Measurements from ENCODE around the gene SEMA3D. TPM values are rescaled to one million over a fixed set of nuclear protein-coding genes. Genes with fewer than 3 reads are reported as not detected.

SEMA3D gene
- total RNA-seq, 1 donor from 2014 or later: 1.9 TPM

DNA sequence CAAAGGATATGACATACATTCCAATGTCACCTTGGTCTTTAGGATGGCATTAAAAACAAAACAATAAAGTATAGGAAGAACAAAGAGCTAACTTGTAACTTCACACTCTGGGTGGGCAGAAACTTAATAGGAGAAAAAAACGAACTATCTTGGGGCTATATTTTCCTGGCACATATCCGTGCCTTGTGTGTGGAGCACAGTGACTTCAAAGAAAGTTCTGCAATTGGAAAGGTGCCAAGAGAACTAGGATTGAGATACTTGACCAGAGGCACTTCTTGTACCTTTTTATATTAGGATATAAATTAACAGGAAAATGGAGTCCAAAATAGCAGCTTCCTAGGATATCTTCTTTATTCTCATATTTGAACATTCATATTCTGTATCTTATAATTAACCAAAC lies 148.4 kb downstream of the SEMA3D start:
- no peak for DNase-seq (ENCODE audit: low spot score)

DNA sequence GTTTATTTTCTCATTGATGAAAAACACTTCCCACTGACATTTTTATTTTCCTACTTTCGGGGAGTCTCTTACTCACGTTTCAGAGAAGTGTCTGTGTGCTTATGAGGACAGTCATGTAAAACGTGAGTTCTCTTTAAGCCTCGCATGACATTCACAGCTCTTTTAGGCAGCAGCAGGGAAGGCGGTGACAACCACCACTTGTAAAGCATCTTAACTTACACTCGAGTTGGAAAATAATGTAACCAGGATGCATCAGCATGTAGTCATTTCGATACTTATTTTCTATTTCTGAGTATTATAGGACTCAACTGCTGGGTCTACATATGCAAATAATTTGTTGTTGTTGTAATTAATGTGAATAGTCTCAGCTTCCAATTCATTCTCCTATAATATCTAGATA lies 153.6 kb downstream of the SEMA3D start:
- no peak for DNase-seq (ENCODE audit: low spot score)

DNA sequence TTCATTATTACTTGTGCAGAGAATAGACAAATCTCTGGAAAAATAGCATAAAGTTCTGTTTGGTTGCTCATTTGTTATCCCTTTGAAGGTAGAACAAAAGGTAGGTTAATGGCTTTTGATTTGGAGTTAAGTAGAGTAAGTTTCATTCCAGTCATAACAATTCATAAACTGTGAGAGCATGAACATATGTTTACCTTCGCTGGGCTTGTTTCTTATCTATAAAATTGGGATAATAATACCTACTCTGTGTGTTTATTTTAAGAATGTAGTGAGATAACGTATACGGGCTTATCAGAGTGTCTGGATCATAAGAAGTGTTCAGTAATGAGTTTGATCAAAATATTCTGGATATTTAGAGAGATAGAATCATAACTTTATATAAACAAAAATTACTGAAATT lies 155.4 kb downstream of the SEMA3D start:
- no peak for DNase-seq (ENCODE audit: low spot score)

DNA sequence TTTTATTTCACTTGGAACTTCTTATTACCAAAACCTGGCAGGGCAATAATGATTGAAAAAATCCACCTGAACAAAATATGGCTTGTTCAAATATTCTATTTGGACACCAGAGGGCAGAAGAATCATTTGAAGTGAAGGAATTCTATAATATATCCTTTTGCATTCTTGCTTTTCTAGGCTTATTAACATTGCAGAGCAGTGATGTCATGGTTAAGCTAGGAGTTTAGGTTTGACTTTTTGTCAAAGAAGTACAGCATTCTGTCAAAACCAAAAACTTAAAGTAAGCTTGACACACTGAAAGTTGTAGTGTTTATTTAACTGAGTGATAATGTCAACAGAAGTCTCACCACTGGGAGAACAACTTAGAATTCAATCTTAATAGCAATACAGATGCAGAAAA lies 156.0 kb downstream of the SEMA3D start:
- no peak for DNase-seq (ENCODE audit: low spot score)

DNA sequence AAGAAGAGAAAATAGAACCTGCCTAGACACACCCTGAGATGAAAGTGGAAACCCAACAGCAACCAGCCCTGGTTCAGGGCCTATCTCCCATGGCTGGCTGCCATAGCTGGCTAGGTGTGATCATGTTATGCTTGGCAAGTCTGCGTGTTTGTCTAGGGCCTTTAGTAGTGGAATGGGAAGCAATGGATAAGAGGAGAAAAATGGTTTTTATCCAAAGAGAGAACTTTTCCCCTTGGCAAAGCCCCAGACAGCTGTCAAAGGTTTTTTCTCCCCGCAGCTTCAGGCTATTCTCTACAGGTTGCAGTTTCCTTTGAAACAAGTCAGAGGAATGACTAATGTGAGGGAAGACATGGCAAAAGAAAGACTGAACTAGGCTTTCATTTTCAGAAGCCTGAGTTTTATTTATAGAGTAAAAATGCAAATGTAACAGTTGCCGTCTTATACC lies 161.5 kb downstream of the SEMA3D start:
- DNase-seq (ENCODE audit: low spot score): no peak

DNA sequence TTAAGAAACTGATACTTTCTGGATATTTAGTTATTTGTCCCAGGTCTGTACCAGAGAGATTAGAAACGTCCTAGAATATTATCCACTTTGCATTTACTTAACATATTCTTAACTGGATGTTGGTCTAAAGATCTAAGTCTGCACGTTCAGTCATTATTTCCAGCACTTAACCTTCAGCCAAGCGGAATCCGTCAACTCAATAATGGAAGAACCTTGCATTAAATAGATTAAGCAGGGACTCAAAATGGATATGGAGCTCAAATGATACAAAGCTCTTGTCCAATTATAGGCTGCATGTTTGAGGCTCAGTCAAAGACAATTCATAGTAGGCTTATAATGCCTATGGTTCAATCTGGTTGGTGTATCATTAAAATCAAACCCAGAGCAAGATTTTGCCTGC lies 162.9 kb downstream of the SEMA3D start:
- DNase-seq (ENCODE audit: low spot score): no peak

DNA sequence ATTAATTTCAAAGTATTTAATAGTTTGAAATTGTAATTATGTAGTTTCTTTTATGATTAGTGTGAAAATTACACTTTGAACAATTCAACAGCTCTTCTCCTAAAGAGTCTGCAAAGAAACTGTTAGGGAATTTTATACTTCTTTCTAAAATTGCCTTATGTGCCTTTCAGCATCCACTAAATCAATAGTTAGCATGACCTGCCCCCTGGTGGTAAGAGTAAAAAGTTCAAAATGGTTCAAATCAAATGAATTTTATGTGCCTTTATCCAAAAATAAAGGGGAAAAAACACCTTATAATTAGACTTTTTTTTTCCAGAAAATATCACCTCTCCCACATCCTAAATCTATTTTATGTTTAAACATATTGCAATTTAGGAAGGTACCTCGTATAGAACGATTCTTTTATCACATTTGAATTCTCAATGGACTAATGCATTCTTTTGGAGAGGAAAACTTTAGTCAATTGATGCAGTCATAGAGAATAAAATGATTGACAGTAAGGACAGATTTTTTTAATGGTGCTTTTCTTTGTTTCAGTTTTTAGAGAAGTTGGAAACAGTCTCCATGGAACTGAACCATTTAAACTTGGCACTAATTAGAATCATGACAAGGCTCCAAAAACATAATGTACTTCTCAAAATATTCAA lies 163.7 kb downstream of the SEMA3D start:
- no peak for DNase-seq (ENCODE audit: low spot score)

DNA sequence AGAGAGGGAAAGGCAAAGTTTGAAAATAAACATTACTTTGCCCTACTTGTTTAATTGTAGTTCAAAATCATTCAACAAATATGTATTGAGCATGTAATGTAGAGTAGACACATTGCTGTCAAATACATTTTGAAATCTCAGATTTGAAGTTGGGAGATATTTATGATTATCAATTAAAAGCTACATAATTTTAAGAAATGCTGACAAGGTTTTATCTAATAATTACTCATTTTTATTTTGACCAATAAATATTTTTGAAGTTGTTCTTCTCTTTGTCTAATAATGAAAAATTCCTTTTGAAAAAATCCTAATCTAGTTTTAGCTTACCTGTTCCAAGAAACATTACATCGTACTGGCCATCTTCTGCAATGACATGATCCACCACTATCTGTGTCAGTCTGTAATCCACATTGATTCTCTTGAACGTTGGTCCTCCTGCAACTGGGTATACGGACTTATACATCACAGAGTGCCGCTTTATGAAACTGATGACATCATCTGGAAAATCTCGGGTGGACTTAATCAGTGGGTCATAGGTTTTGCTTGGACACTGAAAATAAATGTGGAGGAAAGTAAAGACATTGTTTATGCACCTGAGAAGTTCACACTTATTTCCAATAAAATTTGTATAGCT lies 164.7 kb downstream of the SEMA3D start:
- DNase-seq (ENCODE audit: low spot score): no peak

DNA sequence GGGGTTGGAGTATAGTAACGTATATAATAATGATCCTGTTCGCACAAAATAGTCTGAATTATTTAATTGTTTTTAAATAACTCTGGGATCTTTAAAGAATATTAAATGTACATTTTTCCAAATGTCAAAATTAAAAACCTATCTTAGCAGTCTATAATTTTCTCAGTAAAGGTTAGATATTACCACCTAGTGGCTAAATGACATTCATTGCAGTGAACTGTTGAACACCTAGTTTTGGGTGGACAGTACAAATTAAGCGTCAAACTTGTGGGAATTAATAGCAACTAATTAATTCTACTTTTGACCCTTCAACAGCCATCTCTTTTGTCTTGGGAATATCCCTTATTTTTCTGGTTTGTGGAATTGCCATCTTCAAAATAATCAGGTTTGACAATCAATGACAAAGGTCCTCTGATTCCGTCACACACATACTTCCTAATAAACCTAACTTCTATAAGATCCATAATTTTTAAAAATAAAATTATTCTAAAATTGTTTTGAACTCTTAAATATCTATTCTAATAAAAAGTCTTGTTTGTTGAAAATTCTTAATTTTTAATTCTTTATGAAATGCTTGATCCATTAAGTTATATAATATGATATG lies 165.7 kb downstream of the SEMA3D start:
- DNase-seq (ENCODE audit: low spot score): no peak

DNA sequence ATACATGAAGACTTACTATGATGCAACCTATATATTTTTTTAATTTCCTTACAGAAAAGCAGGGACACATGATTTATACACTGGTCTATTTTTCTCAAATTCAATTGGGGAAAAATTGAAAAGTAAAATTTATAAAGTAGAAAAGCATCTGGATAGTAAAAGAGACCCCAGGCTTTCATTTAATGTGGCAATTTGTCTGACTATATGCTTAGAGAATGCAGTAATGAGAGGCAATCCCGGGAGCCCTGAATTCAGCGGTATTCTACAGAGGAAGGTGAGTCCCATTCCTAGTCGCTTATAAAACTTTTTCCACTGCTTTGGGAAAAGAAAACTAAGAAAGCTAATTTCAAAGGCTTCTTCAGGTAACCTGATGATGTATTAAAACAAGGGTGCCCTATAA lies 167.1 kb downstream of the SEMA3D start:
- DNase-seq (ENCODE audit: low spot score): no peak

DNA sequence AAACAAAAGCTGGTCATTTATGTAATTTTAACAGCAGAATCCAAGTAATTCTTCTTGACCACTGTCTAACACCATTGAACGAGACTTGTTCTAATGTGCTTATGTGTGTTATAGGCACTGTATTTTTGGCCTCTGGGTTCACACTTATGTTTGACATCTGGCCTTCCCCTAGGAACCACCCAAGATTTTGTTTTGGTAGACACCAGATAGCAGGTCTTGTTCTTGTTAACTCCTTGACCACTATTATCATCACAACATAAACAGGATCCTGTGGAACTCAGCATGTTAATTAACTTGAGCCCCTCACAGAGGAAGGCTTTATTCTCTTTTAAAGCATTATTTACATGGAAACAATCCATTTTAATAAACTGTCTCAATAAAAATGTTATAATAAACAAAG lies 167.7 kb downstream of the SEMA3D start:
- no peak for DNase-seq (ENCODE audit: low spot score)

DNA sequence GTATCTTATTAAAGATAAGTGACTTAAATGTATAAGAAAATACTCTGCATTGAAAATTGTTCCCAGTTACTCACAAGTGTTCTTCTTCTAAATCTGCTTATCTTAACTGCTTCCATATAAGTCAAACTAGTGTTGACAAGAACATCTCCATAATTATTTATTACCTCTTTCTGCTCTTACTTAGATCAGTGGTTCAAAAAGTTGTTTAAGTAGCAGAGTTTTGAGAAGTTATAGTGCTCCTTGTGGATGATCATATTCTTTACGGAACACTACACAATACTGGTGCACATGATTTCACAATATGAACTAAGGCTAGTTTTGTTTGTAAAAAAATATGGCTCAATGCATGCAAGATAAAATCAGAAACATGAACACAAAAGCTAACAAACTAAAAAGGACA lies 168.4 kb downstream of the SEMA3D start:
- no peak for DNase-seq (ENCODE audit: low spot score)

DNA sequence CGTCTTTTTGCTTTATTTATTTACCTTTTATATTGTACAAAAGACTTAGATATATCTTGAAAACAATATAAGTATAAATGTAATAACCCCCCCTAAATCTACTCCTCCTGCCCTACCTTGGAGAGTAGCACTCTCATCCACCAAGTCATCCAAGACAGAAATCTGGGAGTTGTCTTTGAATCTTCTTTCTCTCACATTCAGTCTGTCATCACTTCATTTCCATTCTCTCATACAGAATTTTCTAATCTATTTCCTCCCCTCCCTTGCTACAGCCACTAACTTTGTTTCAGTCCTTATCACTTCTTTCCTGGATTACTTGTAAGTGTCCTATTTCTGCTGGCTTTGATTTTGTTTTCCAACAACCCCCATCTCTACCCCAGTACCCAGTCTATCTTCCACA lies 170.6 kb downstream of the SEMA3D start:
- DNase-seq (ENCODE audit: low spot score): no peak

DNA sequence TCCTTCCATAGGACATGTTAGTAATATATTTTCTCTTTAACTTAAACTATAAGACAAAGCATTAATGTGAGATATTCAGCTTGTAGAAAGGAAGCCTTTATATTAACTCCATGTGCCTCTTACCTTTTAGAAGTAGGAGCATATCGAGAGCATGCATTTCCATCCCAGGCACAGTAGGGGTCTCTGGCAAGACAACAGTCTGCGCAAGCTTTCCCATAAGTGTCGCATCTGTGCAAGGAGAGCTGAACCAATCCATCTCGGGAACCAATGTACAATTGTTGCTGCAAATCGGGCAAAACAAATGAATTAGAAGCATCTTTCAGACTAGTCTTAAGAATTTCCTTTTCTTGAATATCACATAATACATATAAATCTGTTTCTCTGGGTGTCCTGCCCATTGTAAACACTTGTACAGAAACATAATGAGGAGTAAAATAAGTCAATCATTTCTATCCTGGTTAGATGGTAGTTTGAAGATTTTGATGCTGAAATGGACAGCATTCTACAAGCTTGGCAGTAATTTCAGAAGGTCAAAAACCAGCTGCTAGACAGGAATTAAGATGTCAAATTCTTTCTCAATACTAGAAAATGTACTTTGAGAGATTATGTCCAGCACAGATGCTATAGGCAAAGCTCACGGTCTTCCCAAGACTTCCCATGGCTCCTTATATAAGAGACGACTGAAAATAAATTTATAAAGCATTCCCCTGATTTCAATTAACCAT lies 171.8 kb downstream of the SEMA3D start:
- no peak for DNase-seq (ENCODE audit: low spot score)

DNA sequence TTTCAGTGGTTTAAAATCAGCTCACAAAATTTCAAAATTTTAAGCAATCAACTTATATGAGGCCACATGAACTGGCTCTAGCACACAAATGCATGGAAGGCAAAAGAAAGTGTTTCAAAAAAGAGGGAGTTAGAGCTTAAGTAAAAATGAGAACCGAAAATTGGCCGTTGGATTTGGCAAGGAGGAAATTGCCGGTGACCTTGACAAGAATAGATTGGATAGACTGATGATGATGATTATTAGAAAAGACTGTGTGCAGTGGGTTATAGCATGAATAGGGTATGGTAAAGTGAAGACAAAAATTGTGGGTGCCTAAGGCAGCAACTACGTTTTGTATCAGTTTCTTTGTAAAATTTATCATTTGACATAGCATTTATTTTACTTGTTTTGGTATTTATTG lies 175.7 kb downstream of the SEMA3D start:
- DNase-seq (ENCODE audit: low spot score): no peak

DNA sequence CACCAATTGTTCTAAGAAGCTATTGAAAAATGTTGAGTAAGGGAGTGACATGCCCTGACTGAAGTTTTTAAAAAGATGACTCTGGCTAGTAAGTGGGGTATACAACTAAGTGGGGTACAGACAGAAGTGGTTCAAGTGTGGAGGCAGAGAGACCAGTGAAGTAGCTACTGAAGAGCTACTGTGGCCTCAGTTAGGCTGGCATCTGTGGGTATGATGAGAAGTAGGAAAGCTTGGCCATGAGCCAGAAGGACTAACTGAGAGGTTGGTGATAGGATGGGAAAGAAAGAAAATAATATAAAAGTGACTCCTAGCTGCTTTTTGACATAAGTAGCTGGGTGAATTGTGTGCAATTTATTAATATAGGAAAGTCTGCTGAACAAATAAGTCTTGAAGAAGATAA lies 176.6 kb downstream of the SEMA3D start:
- DNase-seq (ENCODE audit: low spot score): no peak

DNA sequence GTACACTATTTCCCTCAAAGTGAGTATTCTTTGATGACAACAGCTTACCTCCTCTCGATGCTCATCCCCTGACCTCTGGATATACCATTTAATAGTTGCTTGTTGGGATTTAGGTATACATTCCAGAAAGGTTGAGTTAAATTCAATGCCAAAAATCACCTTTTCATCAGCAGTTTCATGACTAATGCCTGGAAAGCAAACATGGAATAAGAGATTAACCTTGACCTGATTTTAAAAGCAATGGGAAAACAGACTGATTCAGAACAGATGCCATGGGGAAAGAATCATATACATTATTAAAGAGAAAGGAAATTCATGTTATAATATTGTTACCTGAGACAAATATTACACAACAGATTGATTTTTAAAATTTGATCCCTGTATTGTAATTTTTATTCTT lies 180.1 kb downstream of the SEMA3D start:
- no peak for DNase-seq (ENCODE audit: low spot score)

DNA sequence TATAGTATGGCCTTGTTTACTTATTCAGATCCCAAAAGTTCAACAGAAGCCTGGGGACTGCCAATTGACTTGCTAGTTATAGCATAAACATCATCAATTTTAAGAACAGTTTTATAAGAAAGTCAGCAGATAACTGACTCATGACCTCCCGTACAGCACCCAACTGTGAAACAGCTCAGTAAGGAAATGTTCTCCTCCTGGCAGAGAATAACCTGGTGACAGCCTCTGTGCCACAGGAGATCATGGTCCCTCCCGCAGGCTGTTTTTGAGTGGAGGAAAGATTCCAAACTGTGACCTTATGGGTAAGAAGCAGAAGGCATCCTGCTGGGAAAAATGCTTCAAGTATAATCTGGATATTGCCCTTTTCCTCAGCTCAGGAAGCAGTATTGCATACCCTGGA lies 182.5 kb downstream of the SEMA3D start:
- DNase-seq (ENCODE audit: low spot score): no peak

DNA sequence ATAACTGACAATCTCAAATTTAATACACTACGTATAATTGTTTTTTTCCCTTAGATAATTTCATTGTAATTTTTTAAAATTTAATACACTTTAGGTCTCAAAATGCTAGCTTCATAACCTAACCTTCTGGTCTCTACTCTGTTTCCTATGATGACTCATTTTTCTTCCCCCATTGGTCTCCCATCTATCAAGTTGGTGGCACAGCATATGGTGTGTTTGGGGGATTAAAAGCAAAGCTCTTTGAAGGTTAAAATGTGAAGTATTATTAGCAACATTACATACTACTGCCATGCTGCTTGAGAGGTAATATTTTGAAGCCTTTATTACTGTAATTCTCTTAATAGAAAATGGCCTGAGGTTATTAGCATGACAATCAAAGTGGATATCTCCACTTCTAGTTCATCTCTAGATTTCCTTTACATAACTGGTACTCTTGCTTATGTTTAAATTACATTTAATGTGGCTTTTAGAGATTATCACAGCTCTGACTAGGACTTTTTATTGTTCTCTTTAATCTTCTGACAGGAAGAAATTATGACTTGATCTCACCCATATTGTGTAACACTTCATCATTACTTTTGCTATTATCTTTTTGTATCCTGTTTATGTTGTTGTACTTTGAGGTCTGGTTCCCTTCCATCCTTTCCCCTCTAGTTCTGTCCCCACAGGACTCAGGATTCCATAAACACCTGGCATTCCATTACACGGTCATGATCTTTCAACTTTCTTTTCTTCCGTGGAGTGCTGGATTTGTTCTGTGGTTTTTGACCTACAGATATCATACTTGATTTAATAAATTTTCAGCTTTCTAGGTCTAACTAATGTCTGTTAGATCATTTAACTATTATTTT lies 185.1 kb downstream of the SEMA3D start:
- no peak for DNase-seq (ENCODE audit: low spot score)

DNA sequence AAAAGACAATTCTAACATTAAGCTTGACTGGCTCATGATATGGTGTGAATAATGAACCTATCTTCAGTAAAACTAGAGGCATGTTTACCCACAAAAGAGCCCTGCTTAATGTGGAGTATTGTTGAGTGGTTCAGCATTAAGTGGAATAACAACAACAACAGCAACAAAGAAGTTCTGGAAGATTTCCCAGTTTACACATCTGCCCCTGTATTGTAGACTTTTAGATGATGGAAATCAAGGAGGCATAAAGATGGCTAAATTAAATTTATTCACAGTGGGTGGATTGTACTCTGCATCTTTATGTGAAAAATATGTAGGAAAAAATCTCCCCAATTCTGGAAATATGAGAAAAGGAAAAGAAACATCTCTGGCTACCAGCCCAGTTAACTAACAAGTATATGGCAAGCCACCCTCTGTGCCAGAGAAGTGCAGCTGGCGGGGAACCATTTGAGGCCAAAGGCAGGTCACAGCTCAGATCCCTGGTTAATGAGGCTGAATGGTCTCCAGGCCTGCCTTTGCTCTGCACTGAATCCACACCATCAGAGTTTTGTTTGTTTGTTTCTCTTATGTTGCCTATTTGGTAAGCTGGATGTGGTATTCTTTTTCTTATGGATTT lies 186.0 kb downstream of the SEMA3D start:
- no peak for DNase-seq (ENCODE audit: low spot score)

DNA sequence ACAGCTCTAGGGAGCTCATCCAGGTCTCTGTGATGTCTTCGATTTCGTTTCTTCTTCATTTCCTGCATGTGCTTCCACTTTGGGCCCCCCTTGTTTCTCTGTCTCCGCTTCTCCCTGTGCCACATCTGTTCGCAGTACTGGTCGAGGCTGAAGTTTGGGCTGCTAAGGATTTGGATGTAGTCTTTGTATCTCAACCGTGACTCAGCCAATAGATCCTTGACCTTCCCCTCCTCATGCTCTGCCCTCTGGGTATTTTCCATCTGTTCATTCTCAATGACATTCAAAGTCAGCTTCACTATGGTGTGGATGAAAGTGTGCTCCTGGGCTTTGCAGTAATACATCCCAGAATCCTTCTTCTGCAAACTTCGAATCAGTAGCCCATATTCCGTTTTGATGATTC lies 187.4 kb downstream of the SEMA3D start:
- no peak for DNase-seq (ENCODE audit: low spot score)

All from mesenteric fat pad (tissue), 1 donor.